Measurements from ENCODE around the gene KDM7A. TPM values are rescaled to one million over a fixed set of nuclear protein-coding genes. Genes with fewer than 3 reads are reported as not detected.

The KDM7A gene
- total RNA-seq, 2 donors from 2014 or later = 5.3 to 9.6 TPM

DNA sequence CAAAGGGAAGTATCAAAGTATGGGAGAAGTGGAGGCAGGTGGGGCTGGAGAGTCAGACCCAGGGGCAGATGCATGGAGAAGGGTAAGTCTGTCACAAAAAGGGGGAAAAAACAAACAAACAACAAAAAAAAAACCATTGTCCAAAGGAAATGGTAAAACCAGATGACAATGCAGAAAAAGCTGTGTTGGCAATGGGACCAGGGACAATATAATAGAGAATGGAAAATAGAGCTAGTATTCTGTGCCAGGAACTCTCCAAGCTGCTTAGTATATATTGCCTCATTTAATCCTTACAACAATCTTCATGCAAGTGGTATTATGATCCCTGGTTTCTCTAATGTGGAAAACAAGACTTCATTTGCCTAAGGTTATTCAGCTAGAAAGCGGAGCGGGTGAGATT lies 13.1 kb upstream of the KDM7A start:
- TF ChIP-seq CTCF (IDR thresholded peaks at IDR 0.05) = no peak
- H3K4me3 ChIP-seq = no peak overlapping the region
- no peak overlapping the region for H3K27ac ChIP-seq
- H3K9me3 ChIP-seq = no peaks in the 10 kb centered on the region
- H3K4me1 ChIP-seq = no peaks in the 10 kb centered on the region
- H3K27me3 ChIP-seq = no peaks in the 10 kb centered on the region
- DNase-seq (no peak), ATAC-seq (no peak)
- intact Hi-C loops (cut with DNase I) = loop anchor here (10.0 kb wide), 1 partner anchor 45 kb away; no protein-coding TSS in a partner anchor
- 96% methylated on average over 2 of the region's 2 CpGs for WGBS, 2 donors
- no peaks in the 10 kb centered on the region for H3K36me3 ChIP-seq (replicated peaks in 1 of 2; ENCODE audit: insufficient read depth in 1 of 2, low read depth in 2 of 2)

DNA sequence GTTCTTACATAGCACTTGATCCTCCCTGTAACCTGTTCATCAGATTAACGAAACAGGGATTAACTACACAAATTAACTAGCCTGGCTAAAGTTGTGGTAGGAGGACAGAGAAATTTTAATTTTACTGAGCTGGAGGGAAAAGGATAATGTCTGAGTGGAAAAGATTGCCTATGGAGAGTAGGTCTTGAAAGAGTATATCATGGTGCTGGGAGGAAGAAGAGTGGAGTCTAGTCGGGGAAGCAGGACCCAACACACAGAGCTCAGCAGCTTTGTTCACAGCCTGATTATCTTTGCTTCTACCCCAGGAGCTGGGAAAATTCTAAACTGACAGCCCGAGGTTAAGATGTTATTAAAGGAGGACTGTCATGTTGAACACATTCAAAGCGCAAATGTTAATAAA lies 6.1 kb upstream of the KDM7A start:
- Histone ChIP-seq H3K27me3 (no peaks in the 10 kb centered on the region), H3K9me3 (no peaks in the 10 kb centered on the region), H3K27ac (no peak overlapping the region), H3K4me1 (peaks cover 7% of the 10 kb centered on the region), H3K36me3 (replicated peaks in 1 of 2; ENCODE audit: insufficient read depth in 1 of 2, low read depth in 2 of 2) (no peaks in the 10 kb centered on the region), H3K4me3 (no peak overlapping the region)
- WGBS, 2 donors = 76 to 79% methylated on average over 4 of the region's 4 CpGs
- DNase-seq (no peak), ATAC-seq (no peak)
- TF ChIP-seq POLR2A (IDR thresholded peaks at IDR 0.05) = no peak
- no peak for TF ChIP-seq CTCF (IDR thresholded peaks at IDR 0.05)
- intact Hi-C loops (cut with DNase I) = loop anchor here (10.0 kb wide), 1 partner anchor 52 kb away; no protein-coding TSS in a partner anchor

DNA sequence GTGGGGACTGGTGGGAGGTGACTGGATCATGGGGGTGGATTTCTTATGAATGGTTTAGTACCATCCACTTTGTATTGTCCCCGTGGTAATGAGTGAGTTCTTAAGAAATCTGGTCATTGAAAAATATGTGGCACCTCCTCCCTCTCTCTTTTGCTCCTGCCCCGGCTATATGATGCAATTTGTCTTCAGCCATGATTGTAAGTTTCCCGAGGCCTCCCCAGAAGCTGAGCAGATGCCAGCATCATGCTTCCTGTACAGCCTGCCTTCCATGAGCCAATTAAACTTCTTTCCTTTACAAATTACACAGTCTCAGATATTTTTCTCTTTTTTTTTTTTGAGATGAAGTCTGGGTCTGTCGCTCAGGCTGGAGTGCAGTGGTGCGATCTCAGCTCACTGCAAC lies 2.6 kb upstream of the KDM7A start:
- intact Hi-C loops (cut with DNase I) = no loop called here
- H3K4me3 ChIP-seq = no peak overlapping the region

DNA sequence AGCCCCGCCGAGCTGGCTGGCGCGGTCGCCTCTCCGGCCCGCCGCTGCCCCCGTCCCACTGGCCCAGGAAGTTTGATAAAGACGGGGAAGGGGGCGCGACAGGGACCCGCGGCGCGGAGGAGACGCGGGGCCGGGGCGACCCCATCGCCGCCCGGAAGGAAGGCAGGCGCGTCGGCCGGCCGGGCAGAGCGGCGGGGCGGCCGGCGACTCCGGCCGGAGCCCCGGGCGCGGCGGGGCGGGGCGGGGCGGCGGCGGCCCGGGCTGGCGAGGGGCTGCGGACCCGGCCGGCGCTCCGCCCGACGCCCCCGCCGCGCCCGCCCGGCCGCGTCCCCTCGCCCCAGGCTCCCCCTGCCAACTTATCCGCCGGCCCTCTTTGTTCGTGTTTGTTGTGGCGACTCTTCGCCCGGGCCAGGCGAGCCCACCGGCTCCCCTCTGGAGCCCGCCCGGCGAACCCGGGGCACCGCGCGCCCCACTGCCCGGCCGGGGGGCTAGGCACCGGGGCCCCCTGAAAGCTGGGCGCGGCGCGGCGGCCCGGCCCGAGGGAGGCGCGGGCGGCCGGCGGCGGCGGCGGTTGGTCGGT lies 571 bp downstream of the KDM7A start:
- H3K4me3 ChIP-seq = peak overlapping the region; percentile 40 to 77
- H3K36me3 ChIP-seq (replicated peaks in 1 of 2; ENCODE audit: insufficient read depth in 1 of 2, low read depth in 2 of 2) = no peaks in the 10 kb centered on the region
- H3K27ac ChIP-seq = peak overlapping the region; percentile 92 to 98 (median 96)
- 1% methylated on average over 48 of the region's 95 CpGs; no CpG with 5 or more reads in 1 of the 2 donors for WGBS, 2 donors
- no peaks in the 10 kb centered on the region for H3K27me3 ChIP-seq
- intact Hi-C loops (cut with DNase I) = no loop called here
- ATAC-seq (peak; percentile 20), DNase-seq (peak in 3 of 4 donors; percentile 24 to 27 (median 26))
- TF ChIP-seq POLR2A (IDR thresholded peaks at IDR 0.05) (no peak), CTCF (IDR thresholded peaks at IDR 0.05) (no peak)
- no peaks in the 10 kb centered on the region for H3K9me3 ChIP-seq
- peaks cover 41% of the 10 kb centered on the region for H3K4me1 ChIP-seq

More for the DNA sequence above, 2.6 kb upstream of the KDM7A start:
- H3K27ac ChIP-seq = no peak overlapping the region
- TF ChIP-seq POLR2A (IDR thresholded peaks at IDR 0.05) (no peak), CTCF (IDR thresholded peaks at IDR 0.05) (no peak)
- H3K27me3 ChIP-seq = no peaks in the 10 kb centered on the region
- DNase-seq = no peak
- peaks cover 17% of the 10 kb centered on the region for H3K4me1 ChIP-seq
- H3K36me3 ChIP-seq (replicated peaks in 1 of 2; ENCODE audit: insufficient read depth in 1 of 2, low read depth in 2 of 2) = no peaks in the 10 kb centered on the region
- H3K9me3 ChIP-seq = no peaks in the 10 kb centered on the region
- 85 to 86% methylated on average over 5 of the region's 5 CpGs for WGBS, 2 donors
- no peak for ATAC-seq
